A673 (cell line): ENCODE data around the gene KRTAP1-1. TPM values are rescaled to one million over a fixed set of nuclear protein-coding genes. Genes with fewer than 3 reads are reported as not detected.
"Not testable (repeated sequence)": the region's sequence is repeated elsewhere in the genome, so short reads cannot be mapped to it uniquely, and the experiment has no call there.

Source experiments
- BruUV-seq: library from RNA; stranded (reverse); fragments of 400-500 nt; replicated peaks from 2 replicates; lab custom pipeline; 2021; lab: Mats Ljungman, UMichigan
- CTCF ChIA-PET: fragments of 300-600 bp; sonication (Branson Sonifier 250); formaldehyde crosslinking; loops from one replicate; lab custom pipeline; 2022; ENCODE audit warnings: antibody characterized with exemption; lab: Charles Lee
- POLR2A ChIA-PET: fragments of 300-600 bp; sonication (Branson Sonifier 250); formaldehyde crosslinking; loops from one replicate; lab custom pipeline; 2022; ENCODE audit warnings: antibody characterized with exemption; ENCODE audit not compliant: low non-redundant PET; lab: Charles Lee
- DNase-seq: peaks from one replicate; pipeline ENCODE4 v3.0.0-alpha.2; 2015; ENCODE audit warnings: low spot score
- H3K27ac ChIP-seq: fragments of 200-600 bp; sonication (generic); 2 replicates; pipeline ENCODE4 v1.5.1; 2016; ENCODE audit warnings: mixed run types, low read depth, mild to moderate bottlenecking, mixed read lengths, antibody characterized with exemption, low read length; ENCODE audit not compliant: poor library complexity, severe bottlenecking
- H3K27me3 ChIP-seq: fragments of 200-600 bp; sonication (generic); replicated peaks from 2 replicates; pipeline ENCODE4 v1.6.1; 2017; ENCODE audit warnings: mixed run types, low read depth, mild to moderate bottlenecking, mixed read lengths, antibody characterized with exemption, low read length; ENCODE audit not compliant: insufficient read depth, poor library complexity
- H3K36me3 ChIP-seq: fragments of 200-600 bp; sonication (generic); 2 replicates; pipeline ENCODE4 v1.6.1; 2016; ENCODE audit warnings: mixed run types, mild to moderate bottlenecking, mixed read lengths, antibody characterized with exemption, low read length; ENCODE audit not compliant: insufficient read depth, poor library complexity, severe bottlenecking
- H3K4me1 ChIP-seq: fragments of 200-600 bp; sonication (generic); 2 replicates; pipeline ENCODE4 v1.6.1; 2017; ENCODE audit warnings: mixed run types, mild to moderate bottlenecking, mixed read lengths, antibody characterized with exemption, low read length; ENCODE audit not compliant: insufficient read depth, poor library complexity, severe bottlenecking
- H3K4me3 ChIP-seq: fragments of 200-600 bp; sonication (generic); 2 replicates; pipeline ENCODE4 v1.5.1; 2016; ENCODE audit warnings: low read depth, mixed run types, mild to moderate bottlenecking, mixed read lengths, low read length; ENCODE audit not compliant: poor library complexity, severe bottlenecking
- H3K9me3 ChIP-seq: fragments of 200-600 bp; sonication (generic); 2 replicates; pipeline ENCODE4 v1.6.1; 2016; ENCODE audit warnings: mixed run types, low read depth, mild to moderate bottlenecking, mixed read lengths, antibody characterized with exemption, low read length; ENCODE audit not compliant: poor library complexity, severe bottlenecking
- EZH2 ChIP-seq: fragments of 200-600 bp; sonication (generic); IDR thresholded peaks from 2 replicates; pipeline ENCODE4 v1.6.1; 2017; ENCODE audit warnings: borderline replicate concordance, low read depth, mild to moderate bottlenecking, mixed read lengths, antibody characterized with exemption, low read length; ENCODE audit not compliant: poor library complexity, severe bottlenecking
- intact Hi-C: fragments of 100-400 bp; cut with micrococcal nuclease; formaldehyde crosslinking; loops from one replicate; pipeline ENCODE4 v1.10.0; 2022; ENCODE audit not compliant: unreplicated experiment
- total RNA-seq: library from RNA; stranded (reverse); gene quantifications from 2 replicates; pipeline ENCODE4 v1.2.3, GENCODE V29; 2021
- TF ChIP-seq, protein P1 (sequence below): fragments of 300-800, 200-600 bp; sonication (generic); conservative IDR thresholded peaks from 2 replicates; pipeline ENCODE4 v1.5.1; 2017; ENCODE audit warnings: low read depth, mild to moderate bottlenecking, antibody characterized with exemption, low read length, moderate library complexity, mixed read lengths

KRTAP1-1 gene
- total RNA-seq, 1 experiment from 2014 or later, result not detected

DNA sequence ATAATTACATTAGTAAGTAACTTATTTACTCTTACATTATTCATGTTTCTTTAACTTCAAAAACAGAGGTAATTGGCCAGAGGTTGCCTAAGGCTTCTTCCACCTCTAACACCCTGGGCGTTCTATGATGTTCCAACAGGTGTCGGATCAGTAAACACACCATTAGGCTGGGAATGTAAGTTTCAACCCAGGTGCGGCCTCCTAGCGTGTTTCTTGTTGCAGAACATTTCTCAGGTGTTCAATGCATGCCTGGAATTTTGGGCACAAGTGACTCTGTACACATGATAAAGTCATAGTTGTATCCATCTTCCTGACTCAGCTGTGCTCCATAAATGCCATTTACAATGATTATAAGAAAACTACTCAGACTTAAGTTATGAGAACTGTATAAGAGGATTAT, 12.8 kb upstream of the KRTAP1-1 start:
- intact Hi-C loops, result no loop called here
- POLR2A ChIA-PET, result no interaction called here
- TF ChIP-seq EZH2, result no peak
- no peaks in the 10 kb centered on the region for H3K4me1 ChIP-seq
- BruUV-seq, result no TSS peak
- no peaks in the 10 kb centered on the region for H3K36me3 ChIP-seq
- no peak for DNase-seq
- CTCF ChIA-PET, result no interaction called here
- no peak overlapping the region for H3K4me3 ChIP-seq
- no peak overlapping the region for H3K27ac ChIP-seq
- H3K27me3 ChIP-seq, result no peaks in the 10 kb centered on the region
- no peaks in the 10 kb centered on the region for H3K9me3 ChIP-seq

GRCh38 chr17:41052566-41052965, 11.3 kb upstream of the KRTAP1-1 start:
- ChIA-PET POLR2A (no interaction called here), CTCF (no interaction called here)
- Histone ChIP-seq H3K27ac (no peak overlapping the region), H3K27me3 (no peaks in the 10 kb centered on the region), H3K36me3 (no peaks in the 10 kb centered on the region), H3K9me3 (no peaks in the 10 kb centered on the region), H3K4me1 (no peaks in the 10 kb centered on the region), H3K4me3 (no peak overlapping the region)
- no TSS peak for BruUV-seq
- intact Hi-C loops, result no loop called here
- TF ChIP-seq EZH2, result no peak
- TF ChIP-seq, protein P1, sequence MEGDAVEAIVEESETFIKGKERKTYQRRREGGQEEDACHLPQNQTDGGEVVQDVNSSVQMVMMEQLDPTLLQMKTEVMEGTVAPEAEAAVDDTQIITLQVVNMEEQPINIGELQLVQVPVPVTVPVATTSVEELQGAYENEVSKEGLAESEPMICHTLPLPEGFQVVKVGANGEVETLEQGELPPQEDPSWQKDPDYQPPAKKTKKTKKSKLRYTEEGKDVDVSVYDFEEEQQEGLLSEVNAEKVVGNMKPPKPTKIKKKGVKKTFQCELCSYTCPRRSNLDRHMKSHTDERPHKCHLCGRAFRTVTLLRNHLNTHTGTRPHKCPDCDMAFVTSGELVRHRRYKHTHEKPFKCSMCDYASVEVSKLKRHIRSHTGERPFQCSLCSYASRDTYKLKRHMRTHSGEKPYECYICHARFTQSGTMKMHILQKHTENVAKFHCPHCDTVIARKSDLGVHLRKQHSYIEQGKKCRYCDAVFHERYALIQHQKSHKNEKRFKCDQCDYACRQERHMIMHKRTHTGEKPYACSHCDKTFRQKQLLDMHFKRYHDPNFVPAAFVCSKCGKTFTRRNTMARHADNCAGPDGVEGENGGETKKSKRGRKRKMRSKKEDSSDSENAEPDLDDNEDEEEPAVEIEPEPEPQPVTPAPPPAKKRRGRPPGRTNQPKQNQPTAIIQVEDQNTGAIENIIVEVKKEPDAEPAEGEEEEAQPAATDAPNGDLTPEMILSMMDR, result no peak
- no peak for DNase-seq

DNA sequence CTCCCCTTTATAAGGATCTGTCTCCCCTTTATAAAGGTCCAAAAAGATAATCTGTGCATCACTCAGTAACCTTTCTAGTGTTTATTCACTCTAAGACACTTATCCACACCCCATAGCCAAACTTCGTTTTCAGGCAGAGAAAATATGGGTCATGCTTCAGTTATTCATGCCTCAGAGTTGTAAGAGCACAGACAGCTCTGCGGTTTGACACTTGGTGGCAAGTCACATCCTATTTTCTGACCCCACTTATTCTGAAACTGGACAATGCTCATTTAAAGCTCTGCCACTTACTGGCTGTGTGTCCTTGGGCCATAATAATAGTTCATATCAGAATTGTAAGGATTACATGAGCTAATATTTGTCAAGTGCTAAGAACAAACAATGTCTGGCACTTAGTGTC, 7.9 kb upstream of the KRTAP1-1 start:
- Histone ChIP-seq H3K4me3 (no peak overlapping the region), H3K9me3 (no peaks in the 10 kb centered on the region), H3K36me3 (no peaks in the 10 kb centered on the region), H3K4me1 (no peaks in the 10 kb centered on the region), H3K27ac (no peak overlapping the region), H3K27me3 (no peaks in the 10 kb centered on the region)
- no peak for DNase-seq
- ChIA-PET CTCF (no interaction called here), POLR2A (no interaction called here)
- BruUV-seq, result no TSS peak
- no peak for TF ChIP-seq EZH2
- TF ChIP-seq, protein P1, result no peak
- intact Hi-C loops, result no loop called here

DNA sequence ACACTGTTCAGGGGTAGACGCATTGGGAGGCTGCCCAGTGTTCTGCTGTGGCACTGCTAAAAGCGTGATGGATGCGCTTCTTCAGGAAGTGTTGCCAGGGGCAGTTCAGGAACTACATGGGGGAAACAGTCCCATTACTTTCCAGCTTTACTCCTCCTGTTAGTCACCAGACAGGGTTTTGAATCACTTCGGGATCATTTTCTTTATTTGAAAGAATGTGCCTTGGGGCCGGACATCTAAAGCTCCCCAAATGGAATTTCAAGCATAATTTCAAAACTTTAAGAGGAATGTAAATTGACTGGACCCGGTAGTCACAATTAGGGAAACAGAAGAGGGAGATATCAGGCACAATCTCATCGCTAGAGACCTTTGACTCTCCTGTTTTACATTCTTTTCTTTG, 7.2 kb upstream of the KRTAP1-1 start:
- ChIA-PET POLR2A (no interaction called here), CTCF (no interaction called here)
- Histone ChIP-seq H3K4me1 (no peaks in the 10 kb centered on the region), H3K4me3 (no peak overlapping the region), H3K27me3 (no peaks in the 10 kb centered on the region), H3K9me3 (no peaks in the 10 kb centered on the region), H3K36me3 (no peaks in the 10 kb centered on the region), H3K27ac (no peak overlapping the region)
- TF ChIP-seq EZH2, result no peak
- TF ChIP-seq, protein P1, result no peak
- no TSS peak for BruUV-seq
- intact Hi-C loops, result no loop called here
- DNase-seq, result no peak

GRCh38 chr17:41046735-41047465, 5.7 kb upstream of the KRTAP1-1 start, which contains the start of gene KRTAP2-1:
TSS of gene KRTAP2-1 (minus strand) at chr17:41047316. CDS start at chr17:41047267, 49 bp downstream.
- H3K27me3 ChIP-seq, CTCF ChIA-PET, H3K27ac ChIP-seq, H3K36me3 ChIP-seq, H3K4me3 ChIP-seq, intact Hi-C loops, DNase-seq, BruUV-seq, H3K9me3 ChIP-seq, H3K4me1 ChIP-seq: not testable (repeated sequence)
- POLR2A ChIA-PET, result interaction anchor here (0.5 kb wide), 1 partner anchor 210 kb away, joined by 7 read pairs; no protein-coding TSS in a partner anchor
